SU-DHL-6 (cell line): ENCODE measurements around the gene MRPL54.

Experiments used
- CTCF ChIP-seq: fragments of 200-600 bp; sonication (generic); IDR thresholded peaks from one replicate; pipeline ENCODE4 v1.5.1; 2017; ENCODE audit warnings: antibody characterized with exemption, mild to moderate bottlenecking, low read length, moderate library complexity; ENCODE audit not compliant: insufficient read depth, poor library complexity, severe bottlenecking
- EZH2phosphoT487 ChIP-seq: fragments of 200-600 bp; sonication (generic), shearing (Covaris generic); conservative IDR thresholded peaks from 2 replicates; pipeline ENCODE4 v1.6.1; 2018; ENCODE audit warnings: mild to moderate bottlenecking, antibody characterized with exemption, low read length, moderate library complexity, mixed read lengths

- no peak for TF ChIP-seq CTCF
- TF ChIP-seq EZH2phosphoT487: no peak
These were observed 9.5 kb downstream of the MRPL54 start, which contains the start of gene RAX2 for GRCh38 chr19:3771906-3772455.
